ENCODE data around the gene GALNTL6.

DNA sequence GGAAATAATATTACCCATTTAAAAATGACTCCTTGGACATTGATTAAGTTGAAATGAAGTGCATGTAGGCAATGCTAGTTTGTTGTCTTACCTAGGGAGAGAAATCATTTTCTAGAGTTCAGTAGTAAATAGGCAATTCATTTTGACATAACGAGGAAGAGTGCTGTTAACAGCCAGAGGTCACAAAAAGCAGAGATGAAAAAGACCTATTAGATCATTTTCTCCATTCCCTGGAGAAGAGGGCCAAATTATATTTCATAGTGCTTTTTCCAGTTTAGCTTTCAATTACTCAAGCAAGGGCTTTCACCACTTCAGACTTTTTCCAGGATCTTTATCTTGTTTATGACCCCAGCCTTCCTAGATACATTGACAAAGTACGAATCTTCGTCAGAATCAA is 981.1 kb downstream of the GALNTL6 start:
- TF ChIP-seq, protein P1, sequence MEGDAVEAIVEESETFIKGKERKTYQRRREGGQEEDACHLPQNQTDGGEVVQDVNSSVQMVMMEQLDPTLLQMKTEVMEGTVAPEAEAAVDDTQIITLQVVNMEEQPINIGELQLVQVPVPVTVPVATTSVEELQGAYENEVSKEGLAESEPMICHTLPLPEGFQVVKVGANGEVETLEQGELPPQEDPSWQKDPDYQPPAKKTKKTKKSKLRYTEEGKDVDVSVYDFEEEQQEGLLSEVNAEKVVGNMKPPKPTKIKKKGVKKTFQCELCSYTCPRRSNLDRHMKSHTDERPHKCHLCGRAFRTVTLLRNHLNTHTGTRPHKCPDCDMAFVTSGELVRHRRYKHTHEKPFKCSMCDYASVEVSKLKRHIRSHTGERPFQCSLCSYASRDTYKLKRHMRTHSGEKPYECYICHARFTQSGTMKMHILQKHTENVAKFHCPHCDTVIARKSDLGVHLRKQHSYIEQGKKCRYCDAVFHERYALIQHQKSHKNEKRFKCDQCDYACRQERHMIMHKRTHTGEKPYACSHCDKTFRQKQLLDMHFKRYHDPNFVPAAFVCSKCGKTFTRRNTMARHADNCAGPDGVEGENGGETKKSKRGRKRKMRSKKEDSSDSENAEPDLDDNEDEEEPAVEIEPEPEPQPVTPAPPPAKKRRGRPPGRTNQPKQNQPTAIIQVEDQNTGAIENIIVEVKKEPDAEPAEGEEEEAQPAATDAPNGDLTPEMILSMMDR (IDR thresholded peaks at IDR 0.05), result no peak
- TF ChIP-seq EP300 (IDR thresholded peaks at IDR 0.05), result no peak
- no peak for TF ChIP-seq POLR2AphosphoS5 (IDR thresholded peaks at IDR 0.05)
